Measurements from ENCODE around the gene SPON1.

DNA sequence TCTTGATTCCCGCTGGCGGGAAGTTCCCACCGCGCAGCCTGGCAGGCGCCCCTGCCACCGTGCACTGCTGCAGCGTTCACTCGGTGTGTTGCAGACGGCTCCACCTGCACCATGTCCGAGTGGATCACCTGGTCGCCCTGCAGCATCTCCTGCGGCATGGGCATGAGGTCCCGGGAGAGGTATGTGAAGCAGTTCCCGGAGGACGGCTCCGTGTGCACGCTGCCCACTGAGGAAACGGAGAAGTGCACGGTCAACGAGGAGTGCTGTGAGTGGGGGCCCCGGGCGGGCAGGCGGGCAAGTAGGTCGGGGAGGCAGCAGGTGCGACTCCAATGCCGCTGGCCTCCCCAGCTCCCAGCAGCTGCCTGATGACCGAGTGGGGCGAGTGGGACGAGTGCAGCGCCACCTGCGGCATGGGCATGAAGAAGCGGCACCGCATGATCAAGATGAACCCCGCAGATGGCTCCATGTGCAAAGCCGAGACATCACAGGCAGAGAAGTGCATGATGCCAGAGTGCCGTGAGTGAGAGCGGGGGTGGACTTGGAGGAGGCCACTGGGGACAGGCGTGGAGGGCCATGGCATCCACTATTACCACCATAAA, 296.8 kb downstream of the SPON1 start:
- TF ChIP-seq USF2 (CRISPR knock-in tag; IDR thresholded peaks at IDR 0.05) (no peak), KAT7 (CRISPR knock-in tag; IDR thresholded peaks at IDR 0.05; ENCODE audit: borderline replicate concordance) (no peak), ZNF317 (CRISPR knock-in tag; IDR thresholded peaks at IDR 0.05; ENCODE audit: borderline replicate concordance, low read depth) (no peak), ZNF121 (CRISPR knock-in tag; IDR thresholded peaks at IDR 0.05) (no peak), TEAD4 (CRISPR knock-in tag; IDR thresholded peaks at IDR 0.05) (no peak), ATF3 (CRISPR knock-in tag; conservative IDR thresholded peaks at IDR 0.05) (peak; percentile 57; the same call in 1 of the 2 replicates), ESRRA (CRISPR knock-in tag; IDR thresholded peaks at IDR 0.05; ENCODE audit: borderline replicate concordance) (no peak), RELA (CRISPR knock-in tag; IDR thresholded peaks at IDR 0.05; ENCODE audit: borderline replicate concordance) (no peak), NFE2L1 (CRISPR knock-in tag; IDR thresholded peaks at IDR 0.05) (no peak)
- TF ChIP-seq, protein P1, sequence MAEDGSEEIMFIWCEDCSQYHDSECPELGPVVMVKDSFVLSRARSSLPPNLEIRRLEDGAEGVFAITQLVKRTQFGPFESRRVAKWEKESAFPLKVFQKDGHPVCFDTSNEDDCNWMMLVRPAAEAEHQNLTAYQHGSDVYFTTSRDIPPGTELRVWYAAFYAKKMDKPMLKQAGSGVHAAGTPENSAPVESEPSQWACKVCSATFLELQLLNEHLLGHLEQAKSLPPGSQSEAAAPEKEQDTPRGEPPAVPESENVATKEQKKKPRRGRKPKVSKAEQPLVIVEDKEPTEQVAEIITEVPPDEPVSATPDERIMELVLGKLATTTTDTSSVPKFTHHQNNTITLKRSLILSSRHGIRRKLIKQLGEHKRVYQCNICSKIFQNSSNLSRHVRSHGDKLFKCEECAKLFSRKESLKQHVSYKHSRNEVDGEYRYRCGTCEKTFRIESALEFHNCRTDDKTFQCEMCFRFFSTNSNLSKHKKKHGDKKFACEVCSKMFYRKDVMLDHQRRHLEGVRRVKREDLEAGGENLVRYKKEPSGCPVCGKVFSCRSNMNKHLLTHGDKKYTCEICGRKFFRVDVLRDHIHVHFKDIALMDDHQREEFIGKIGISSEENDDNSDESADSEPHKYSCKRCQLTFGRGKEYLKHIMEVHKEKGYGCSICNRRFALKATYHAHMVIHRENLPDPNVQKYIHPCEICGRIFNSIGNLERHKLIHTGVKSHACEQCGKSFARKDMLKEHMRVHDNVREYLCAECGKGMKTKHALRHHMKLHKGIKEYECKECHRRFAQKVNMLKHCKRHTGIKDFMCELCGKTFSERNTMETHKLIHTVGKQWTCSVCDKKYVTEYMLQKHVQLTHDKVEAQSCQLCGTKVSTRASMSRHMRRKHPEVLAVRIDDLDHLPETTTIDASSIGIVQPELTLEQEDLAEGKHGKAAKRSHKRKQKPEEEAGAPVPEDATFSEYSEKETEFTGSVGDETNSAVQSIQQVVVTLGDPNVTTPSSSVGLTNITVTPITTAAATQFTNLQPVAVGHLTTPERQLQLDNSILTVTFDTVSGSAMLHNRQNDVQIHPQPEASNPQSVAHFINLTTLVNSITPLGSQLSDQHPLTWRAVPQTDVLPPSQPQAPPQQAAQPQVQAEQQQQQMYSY (CRISPR knock-in tag; IDR thresholded peaks at IDR 0.05) = no peak
- TF ChIP-seq, protein P2, sequence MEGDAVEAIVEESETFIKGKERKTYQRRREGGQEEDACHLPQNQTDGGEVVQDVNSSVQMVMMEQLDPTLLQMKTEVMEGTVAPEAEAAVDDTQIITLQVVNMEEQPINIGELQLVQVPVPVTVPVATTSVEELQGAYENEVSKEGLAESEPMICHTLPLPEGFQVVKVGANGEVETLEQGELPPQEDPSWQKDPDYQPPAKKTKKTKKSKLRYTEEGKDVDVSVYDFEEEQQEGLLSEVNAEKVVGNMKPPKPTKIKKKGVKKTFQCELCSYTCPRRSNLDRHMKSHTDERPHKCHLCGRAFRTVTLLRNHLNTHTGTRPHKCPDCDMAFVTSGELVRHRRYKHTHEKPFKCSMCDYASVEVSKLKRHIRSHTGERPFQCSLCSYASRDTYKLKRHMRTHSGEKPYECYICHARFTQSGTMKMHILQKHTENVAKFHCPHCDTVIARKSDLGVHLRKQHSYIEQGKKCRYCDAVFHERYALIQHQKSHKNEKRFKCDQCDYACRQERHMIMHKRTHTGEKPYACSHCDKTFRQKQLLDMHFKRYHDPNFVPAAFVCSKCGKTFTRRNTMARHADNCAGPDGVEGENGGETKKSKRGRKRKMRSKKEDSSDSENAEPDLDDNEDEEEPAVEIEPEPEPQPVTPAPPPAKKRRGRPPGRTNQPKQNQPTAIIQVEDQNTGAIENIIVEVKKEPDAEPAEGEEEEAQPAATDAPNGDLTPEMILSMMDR (IDR thresholded peaks at IDR 0.05) = no peak
- TF ChIP-seq, protein P3, sequence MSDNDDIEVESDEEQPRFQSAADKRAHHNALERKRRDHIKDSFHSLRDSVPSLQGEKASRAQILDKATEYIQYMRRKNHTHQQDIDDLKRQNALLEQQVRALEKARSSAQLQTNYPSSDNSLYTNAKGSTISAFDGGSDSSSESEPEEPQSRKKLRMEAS (CRISPR knock-in tag; IDR thresholded peaks at IDR 0.05) = peak; percentile 34; the same call in 1 of the 2 replicates
- TF ChIP-seq, protein P4, sequence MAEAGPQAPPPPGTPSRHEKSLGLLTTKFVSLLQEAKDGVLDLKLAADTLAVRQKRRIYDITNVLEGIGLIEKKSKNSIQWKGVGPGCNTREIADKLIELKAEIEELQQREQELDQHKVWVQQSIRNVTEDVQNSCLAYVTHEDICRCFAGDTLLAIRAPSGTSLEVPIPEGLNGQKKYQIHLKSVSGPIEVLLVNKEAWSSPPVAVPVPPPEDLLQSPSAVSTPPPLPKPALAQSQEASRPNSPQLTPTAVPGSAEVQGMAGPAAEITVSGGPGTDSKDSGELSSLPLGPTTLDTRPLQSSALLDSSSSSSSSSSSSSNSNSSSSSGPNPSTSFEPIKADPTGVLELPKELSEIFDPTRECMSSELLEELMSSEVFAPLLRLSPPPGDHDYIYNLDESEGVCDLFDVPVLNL (CRISPR knock-in tag; IDR thresholded peaks at IDR 0.05; ENCODE audit: borderline replicate concordance, low read depth) = no peak
